Stimulated activated CD8-positive, alpha-beta memory T cell treated with anti-CD3 and anti-CD28 coated beads, Interleukin-15, amount 100 ng/mL, for 4 hours (primary cell): Measurements from ENCODE around the gene FANCC.

ENCODE experiments used
- DNase-seq, 2 donors: peaks; one replicate each; pipeline ENCODE4 v3.0.0-alpha.2; 2020; ENCODE audit warnings: low read depth in 2 of 2

Gene FANCC

GRCh38 chr9:95071925-95072324 is 245.6 kb downstream of the FANCC start:
- no peak for DNase-seq

GRCh38 chr9:95071450-95071849 is 246.1 kb downstream of the FANCC start:
- DNase-seq: no peak

- DNase-seq: no peak
Measured at GRCh38 chr9:95070549-95071021, 246.9 kb downstream of the FANCC start.

GRCh38 chr9:95067897-95068296 is 249.6 kb downstream of the FANCC start:
- DNase-seq: no peak

- no peak for DNase-seq
Measured at GRCh38 chr9:95067057-95067456, 250.5 kb downstream of the FANCC start.

GRCh38 chr9:95065224-95065623 is 252.3 kb downstream of the FANCC start:
- DNase-seq: no peak

GRCh38 chr9:95063300-95063699 is 254.2 kb downstream of the FANCC start:
- no peak for DNase-seq

- no peak for DNase-seq
Measured at GRCh38 chr9:95062596-95063065, 254.9 kb downstream of the FANCC start.

- DNase-seq: no peak
Measured at GRCh38 chr9:95061916-95062595, 255.5 kb downstream of the FANCC start.

GRCh38 chr9:95060916-95061315 is 256.6 kb downstream of the FANCC start:
- no peak for DNase-seq

GRCh38 chr9:95060234-95060633 is 257.3 kb downstream of the FANCC start:
- no peak for DNase-seq

GRCh38 chr9:95058795-95059386 is 258.6 kb downstream of the FANCC start:
- no peak for DNase-seq

GRCh38 chr9:95058121-95058785 is 259.3 kb downstream of the FANCC start:
- no peak for DNase-seq

GRCh38 chr9:95057101-95057500 is 260.4 kb downstream of the FANCC start:
- DNase-seq: no peak

GRCh38 chr9:95055851-95056551 is 261.5 kb downstream of the FANCC start:
- DNase-seq: no peak

GRCh38 chr9:95055334-95055850 is 262.1 kb downstream of the FANCC start:
- DNase-seq: no peak

- DNase-seq: no peak
Measured at GRCh38 chr9:95053611-95054570, 263.6 kb downstream of the FANCC start.

- DNase-seq: no peak
Measured at GRCh38 chr9:95049761-95050160, 267.7 kb downstream of the FANCC start.
